Suprapubic skin (tissue), 3 donors: ENCODE measurements around the gene BTBD7.

Source experiments
- POLR2A ChIP-seq, 2 donors: fragments of 450-650 bp; IDR thresholded peaks; one replicate each; pipeline ENCODE4 v1.6.1; 2017; ENCODE audit warnings: antibody characterized with exemption in 2 of 2, mild to moderate bottlenecking in 2 of 2, moderate library complexity in 2 of 2
- TF ChIP-seq, protein P1 (sequence below), 2 donors: fragments of 200-600 bp in 1 of 2; fragments of 450-650 bp in 1 of 2; sonication (generic) in 1 of 2; IDR thresholded peaks; one replicate each; pipeline ENCODE4 v1.5.1; 2016 to 2019; ENCODE audit warnings: antibody characterized with exemption in 2 of 2, mild to moderate bottlenecking in 1 of 2, moderate library complexity in 1 of 2

GRCh38 chr14:93343797-93344196, 11.0 kb upstream of the BTBD7 start:
- no peak for TF ChIP-seq POLR2A (IDR thresholded peaks at IDR 0.05)
- TF ChIP-seq, protein P1, sequence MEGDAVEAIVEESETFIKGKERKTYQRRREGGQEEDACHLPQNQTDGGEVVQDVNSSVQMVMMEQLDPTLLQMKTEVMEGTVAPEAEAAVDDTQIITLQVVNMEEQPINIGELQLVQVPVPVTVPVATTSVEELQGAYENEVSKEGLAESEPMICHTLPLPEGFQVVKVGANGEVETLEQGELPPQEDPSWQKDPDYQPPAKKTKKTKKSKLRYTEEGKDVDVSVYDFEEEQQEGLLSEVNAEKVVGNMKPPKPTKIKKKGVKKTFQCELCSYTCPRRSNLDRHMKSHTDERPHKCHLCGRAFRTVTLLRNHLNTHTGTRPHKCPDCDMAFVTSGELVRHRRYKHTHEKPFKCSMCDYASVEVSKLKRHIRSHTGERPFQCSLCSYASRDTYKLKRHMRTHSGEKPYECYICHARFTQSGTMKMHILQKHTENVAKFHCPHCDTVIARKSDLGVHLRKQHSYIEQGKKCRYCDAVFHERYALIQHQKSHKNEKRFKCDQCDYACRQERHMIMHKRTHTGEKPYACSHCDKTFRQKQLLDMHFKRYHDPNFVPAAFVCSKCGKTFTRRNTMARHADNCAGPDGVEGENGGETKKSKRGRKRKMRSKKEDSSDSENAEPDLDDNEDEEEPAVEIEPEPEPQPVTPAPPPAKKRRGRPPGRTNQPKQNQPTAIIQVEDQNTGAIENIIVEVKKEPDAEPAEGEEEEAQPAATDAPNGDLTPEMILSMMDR (IDR thresholded peaks at IDR 0.05), result no peak
